Central memory CD8-positive, alpha-beta T cell (primary cell): Measurements from ENCODE around the gene PAF1.
A peak's percentile ranks its signal among the peaks of the same experiment; 100 is the strongest.

Source experiments
- ATAC-seq: fragments of 150-1000 bp; cut with Tn5 transposase; replicated peaks from 2 replicates; pipeline ENCODE4 v1.10.0; 2022; ENCODE audit warnings: mild to moderate bottlenecking, moderate FRiP score, moderate number of reproducible peaks; ENCODE audit not compliant: poor library complexity, severe bottlenecking; ENCODE audit errors: extremely low read depth
- DNase-seq, 2 donors: peaks; one replicate each; pipeline ENCODE4 v3.0.0; 2021; ENCODE audit warnings: low spot score in 2 of 2
- H3K27ac Mint-ChIP-seq: one replicate; pipeline ENCODE4 v1.8.0; 2022; ENCODE audit warnings: low read depth, mild to moderate bottlenecking, moderate library complexity, mixed read lengths
- H3K27me3 Mint-ChIP-seq: one replicate; pipeline ENCODE4 v1.8.0; 2022; ENCODE audit warnings: mixed read lengths
- H3K36me3 Mint-ChIP-seq: one replicate; pipeline ENCODE4 v1.8.0; 2022; ENCODE audit warnings: mild to moderate bottlenecking, moderate library complexity, mixed read lengths; ENCODE audit not compliant: insufficient read depth
- H3K4me1 Mint-ChIP-seq: one replicate; pipeline ENCODE4 v1.8.0; 2022; ENCODE audit warnings: mixed read lengths
- H3K4me3 Mint-ChIP-seq: one replicate; pipeline ENCODE4 v1.8.0; 2022; ENCODE audit warnings: mild to moderate bottlenecking, moderate library complexity, mixed read lengths
- H3K9me3 Mint-ChIP-seq: one replicate; pipeline ENCODE4 v1.8.0; 2022; ENCODE audit warnings: mixed read lengths

Gene PAF1

GRCh38 chr19:39397360-39398296, 6.7 kb upstream of the PAF1 start:
- H3K9me3 Mint-ChIP-seq, result no peaks in the 10 kb centered on the region
- DNase-seq (peak; percentile 90 to 92), ATAC-seq (peak; percentile 30)
- no peaks in the 10 kb centered on the region for H3K27me3 Mint-ChIP-seq
- peaks cover 48% of the 10 kb centered on the region for H3K36me3 Mint-ChIP-seq
- H3K4me3 Mint-ChIP-seq, result peak overlapping the region; percentile 65
- H3K4me1 Mint-ChIP-seq, result peaks cover 57% of the 10 kb centered on the region
- H3K27ac Mint-ChIP-seq, result peak overlapping the region; percentile 93

- Mint-ChIP-seq H3K27ac (peak overlapping the region; percentile 95), H3K27me3 (no peaks in the 10 kb centered on the region), H3K4me1 (peaks cover 34% of the 10 kb centered on the region), H3K9me3 (no peaks in the 10 kb centered on the region), H3K4me3 (peak overlapping the region; percentile 97), H3K36me3 (peaks cover 56% of the 10 kb centered on the region)
- no peak for ATAC-seq
- DNase-seq, result no peak
Measured at GRCh38 chr19:39390451-39390750, 505 bp downstream of the PAF1 start.

- Mint-ChIP-seq H3K36me3 (peaks cover 55% of the 10 kb centered on the region), H3K27ac (peak overlapping the region; percentile 95), H3K4me3 (peak overlapping the region; percentile 97), H3K4me1 (peaks cover 33% of the 10 kb centered on the region), H3K9me3 (no peaks in the 10 kb centered on the region), H3K27me3 (no peaks in the 10 kb centered on the region)
- ATAC-seq (no peak), DNase-seq (no peak)
Measured at GRCh38 chr19:39389631-39390414, 1.1 kb downstream of the PAF1 start.

- H3K4me3 Mint-ChIP-seq, result no peak overlapping the region
- peaks cover 29% of the 10 kb centered on the region for H3K4me1 Mint-ChIP-seq
- H3K9me3 Mint-ChIP-seq, result no peaks in the 10 kb centered on the region
- no peaks in the 10 kb centered on the region for H3K27me3 Mint-ChIP-seq
- H3K27ac Mint-ChIP-seq, result peak overlapping the region; percentile 95
- DNase-seq (no peak), ATAC-seq (no peak)
- H3K36me3 Mint-ChIP-seq, result peaks cover 49% of the 10 kb centered on the region
Measured at GRCh38 chr19:39388657-39389056, 2.2 kb downstream of the PAF1 start.

GRCh38 chr19:39386557-39386956, 4.3 kb downstream of the PAF1 start:
- no peak for DNase-seq
- Mint-ChIP-seq H3K27ac (peak overlapping the region; percentile 90), H3K4me3 (no peak overlapping the region), H3K4me1 (peaks cover 17% of the 10 kb centered on the region), H3K36me3 (peaks cover 44% of the 10 kb centered on the region), H3K27me3 (no peaks in the 10 kb centered on the region), H3K9me3 (no peaks in the 10 kb centered on the region)
- no peak for ATAC-seq

GRCh38 chr19:39385629-39386411, 5.1 kb downstream of the PAF1 start:
- no peak overlapping the region for H3K4me3 Mint-ChIP-seq

GRCh38 chr19:39384839-39385568, 5.9 kb downstream of the PAF1 start:
- Mint-ChIP-seq H3K4me1 (peaks cover 7% of the 10 kb centered on the region), H3K4me3 (peak overlapping the region; percentile 38), H3K36me3 (peaks cover 34% of the 10 kb centered on the region), H3K27me3 (no peaks in the 10 kb centered on the region), H3K27ac (peak overlapping the region; percentile 90), H3K9me3 (no peaks in the 10 kb centered on the region)
- ATAC-seq, result no peak
- DNase-seq, result no peak

More at GRCh38 chr19:39385629-39386411, 5.1 kb downstream of the PAF1 start:
- ATAC-seq, result no peak
- no peaks in the 10 kb centered on the region for H3K27me3 Mint-ChIP-seq
- H3K9me3 Mint-ChIP-seq, result no peaks in the 10 kb centered on the region
- DNase-seq, result no peak
- peaks cover 42% of the 10 kb centered on the region for H3K36me3 Mint-ChIP-seq
- peak overlapping the region; percentile 90 for H3K27ac Mint-ChIP-seq
- peaks cover 13% of the 10 kb centered on the region for H3K4me1 Mint-ChIP-seq

- peaks cover 40% of the 10 kb centered on the region for H3K36me3 Mint-ChIP-seq
- peak overlapping the region; percentile 63 for H3K27ac Mint-ChIP-seq
- no peak overlapping the region for H3K4me3 Mint-ChIP-seq
Measured at GRCh38 chr19:39382991-39383828, 7.7 kb downstream of the PAF1 start.

GRCh38 chr19:39381910-39382611, 8.8 kb downstream of the PAF1 start:
- DNase-seq, result no peak
- no peaks in the 10 kb centered on the region for H3K27me3 Mint-ChIP-seq
- H3K4me3 Mint-ChIP-seq, result no peak overlapping the region
- H3K27ac Mint-ChIP-seq, result peak overlapping the region; percentile 63
- peaks cover 5% of the 10 kb centered on the region for H3K4me1 Mint-ChIP-seq
- no peak for ATAC-seq
- peaks cover 39% of the 10 kb centered on the region for H3K36me3 Mint-ChIP-seq
- no peaks in the 10 kb centered on the region for H3K9me3 Mint-ChIP-seq

More at GRCh38 chr19:39382991-39383828, 7.7 kb downstream of the PAF1 start:
- Mint-ChIP-seq H3K4me1 (peaks cover 5% of the 10 kb centered on the region), H3K9me3 (no peaks in the 10 kb centered on the region), H3K27me3 (no peaks in the 10 kb centered on the region)
- DNase-seq, result no peak
- no peak for ATAC-seq

- DNase-seq (no peak), ATAC-seq (no peak)
- Mint-ChIP-seq H3K4me3 (no peak overlapping the region), H3K9me3 (no peaks in the 10 kb centered on the region), H3K27ac (peak overlapping the region; percentile 1), H3K4me1 (peaks cover 5% of the 10 kb centered on the region), H3K27me3 (no peaks in the 10 kb centered on the region), H3K36me3 (peaks cover 40% of the 10 kb centered on the region)
Measured at GRCh38 chr19:39380521-39381502, 10.1 kb downstream of the PAF1 start.
